PC-3 (cell line): Measurements from ENCODE around the gene AIG1. TPM values are rescaled to one million over a fixed set of nuclear protein-coding genes. Genes with fewer than 3 reads are reported as not detected.
"Not testable (repeated sequence)": the region's sequence is repeated elsewhere in the genome, so short reads cannot be mapped to it uniquely, and the experiment has no call there.

ENCODE experiments used
- ATAC-seq: fragments of 200-7000 bp; cut with Tn5 transposase; 2 replicates; pipeline ENCODE4 v1.9.1; 2020; ENCODE audit warnings: mild to moderate bottlenecking, moderate library complexity
- BruUV-seq: library from RNA; stranded (reverse); fragments of 400-500 nt; replicated peaks from 2 replicates; lab custom pipeline; 2021; lab: Mats Ljungman, UMichigan
- CTCF ChIA-PET: fragments of 300-600 bp; sonication (Branson Sonifier 250); formaldehyde crosslinking; loops from one replicate; lab custom pipeline; 2022; ENCODE audit warnings: antibody characterized with exemption; lab: Charles Lee
- POLR2A ChIA-PET: fragments of 300-600 bp; sonication (Branson Sonifier 250); formaldehyde crosslinking; loops from one replicate; lab custom pipeline; 2022; ENCODE audit warnings: antibody characterized with exemption; ENCODE audit not compliant: unreplicated experiment; lab: Charles Lee
- DNase-seq: peaks from one replicate; pipeline ENCODE4 v3.0.0-alpha.2; 2015
- H2AFZ ChIP-seq: fragments of 300-600 bp; sonication (generic); 2 replicates; pipeline ENCODE4 v1.6.0; 2016; ENCODE audit warnings: antibody characterized with exemption, low read length
- H3F3A ChIP-seq: fragments of 300-600 bp; sonication (generic); one replicate; pipeline ENCODE4 v1.6.0; 2017; ENCODE audit warnings: antibody characterized with exemption, low read length, control low read depth, mild to moderate bottlenecking; ENCODE audit not compliant: unreplicated experiment
- H3K27ac ChIP-seq: fragments of 300-600 bp; sonication (generic); 2 replicates; pipeline ENCODE4 v1.5.1; 2016; ENCODE audit warnings: mild to moderate bottlenecking, low read length
- H3K27me3 ChIP-seq: fragments of 300-600 bp; sonication (generic); 2 replicates; pipeline ENCODE4 v1.6.1; 2016; ENCODE audit warnings: low read length, mixed read lengths
- H3K36me3 ChIP-seq: fragments of 300-600 bp; sonication (generic); 2 replicates; pipeline ENCODE4 v1.6.1; 2016; ENCODE audit warnings: low read depth, mixed run types, low read length, mixed read lengths
- H3K4me1 ChIP-seq: fragments of 300-600 bp; sonication (generic); 2 replicates; pipeline ENCODE4 v1.5.1; 2016; ENCODE audit warnings: low read length; ENCODE audit not compliant: insufficient read depth
- H3K4me2 ChIP-seq: fragments of 300-600 bp; sonication (generic); 2 replicates; pipeline ENCODE4 v1.6.0; 2016; ENCODE audit warnings: low read length
- H3K4me3 ChIP-seq: fragments of 300-600 bp; sonication (generic); 2 replicates; pipeline ENCODE4 v1.5.1; 2016; ENCODE audit warnings: mild to moderate bottlenecking, low read length, mixed read lengths
- H3K79me2 ChIP-seq: fragments of 300-600 bp; sonication (generic); 2 replicates; pipeline ENCODE4 v1.6.1; 2017; ENCODE audit warnings: low read length, mixed read lengths
- H3K9ac ChIP-seq: fragments of 300-600 bp; sonication (generic); 2 replicates; pipeline ENCODE4 v1.6.0; 2016; ENCODE audit warnings: mild to moderate bottlenecking, low read length
- H3K9me2 ChIP-seq: fragments of 300-600 bp; sonication (generic); replicated peaks from 2 replicates; pipeline ENCODE4 v1.6.1; 2016; ENCODE audit warnings: mixed run types, low read length, mixed read lengths
- H3K9me3 ChIP-seq: fragments of 300-600 bp; sonication (generic); 2 replicates; pipeline ENCODE4 v1.6.1; 2016; ENCODE audit warnings: low read length, mixed read lengths
- H4K20me1 ChIP-seq: fragments of 300-600 bp; sonication (generic); 2 replicates; pipeline ENCODE4 v1.6.1; 2016; ENCODE audit warnings: low read length, mixed read lengths
- CTCF ChIP-seq: fragments of 300-600 bp; sonication (generic); conservative IDR thresholded peaks from 2 replicates; pipeline ENCODE4 v1.5.1; 2017; ENCODE audit warnings: antibody characterized with exemption, low read depth, mild to moderate bottlenecking, low read length
- EZH2 ChIP-seq: fragments of 300-600 bp; sonication (generic); IDR thresholded peaks from one replicate; pipeline ENCODE4 v1.6.1; 2017; ENCODE audit warnings: antibody characterized with exemption, mild to moderate bottlenecking, low read length; ENCODE audit not compliant: unreplicated experiment
- EZH2phosphoT487 ChIP-seq: fragments of 300-600 bp; sonication (generic); IDR thresholded peaks from 2 replicates; pipeline ENCODE4 v1.6.1; 2018; ENCODE audit warnings: mild to moderate bottlenecking, antibody characterized with exemption, low read length, borderline replicate concordance
- intact Hi-C: fragments of 100-400 bp; cut with micrococcal nuclease; formaldehyde crosslinking; loops from 2 replicates; pipeline ENCODE4 v1.9.0; 2023
- total RNA-seq: library from RNA; depleted of rRNA; stranded (reverse); fragments of >200 nt; gene quantifications from 2 replicates; pipeline ENCODE4 v1.2.3, GENCODE V29; 2014

AIG1 gene
- total RNA-seq, 1 experiment from 2014 or later: 32.7 TPM

DNA sequence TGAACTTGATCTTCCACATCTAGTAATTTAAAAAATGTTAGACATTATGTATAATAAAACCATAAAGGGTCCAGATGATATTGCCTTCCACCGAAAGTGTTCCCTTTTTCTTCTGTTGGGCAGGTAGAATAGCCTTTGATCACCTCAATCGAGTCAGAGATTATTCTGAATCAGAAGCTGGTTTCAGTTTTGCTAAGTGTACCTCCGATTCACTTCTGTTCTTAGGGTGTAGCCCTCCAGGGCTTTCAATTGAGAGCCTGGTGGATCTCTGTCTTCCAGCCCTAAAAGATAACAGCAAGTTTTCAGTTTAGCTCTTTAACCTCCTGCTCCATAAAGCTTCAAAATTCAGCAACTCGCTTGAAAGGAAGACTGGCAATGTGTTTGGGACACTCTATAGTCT, 21.1 kb upstream of the AIG1 start:
- peaks cover 6% of the 10 kb centered on the region for H3K4me1 ChIP-seq
- ATAC-seq: no peak
- no peak overlapping the region for H3K27ac ChIP-seq
- no peaks in the 10 kb centered on the region for H3K9me2 ChIP-seq
- BruUV-seq: no TSS peak
- H3K9me3 ChIP-seq: no peaks in the 10 kb centered on the region
- intact Hi-C loops: no loop called here
- DNase-seq: no peak
- POLR2A ChIA-PET: no interaction called here
- H2AFZ ChIP-seq: no peak overlapping the region
- H3K27me3 ChIP-seq: no peaks in the 10 kb centered on the region
- CTCF ChIA-PET: no interaction called here
- H3F3A ChIP-seq: no peaks in the 10 kb centered on the region
- no peak overlapping the region for H3K4me3 ChIP-seq
- no peak overlapping the region for H3K4me2 ChIP-seq
- H3K9ac ChIP-seq: no peak overlapping the region
- no peaks in the 10 kb centered on the region for H4K20me1 ChIP-seq
- TF ChIP-seq EZH2 (no peak), CTCF (no peak), EZH2phosphoT487 (no peak)
- no peaks in the 10 kb centered on the region for H3K36me3 ChIP-seq
- H3K79me2 ChIP-seq: no peaks in the 10 kb centered on the region

DNA sequence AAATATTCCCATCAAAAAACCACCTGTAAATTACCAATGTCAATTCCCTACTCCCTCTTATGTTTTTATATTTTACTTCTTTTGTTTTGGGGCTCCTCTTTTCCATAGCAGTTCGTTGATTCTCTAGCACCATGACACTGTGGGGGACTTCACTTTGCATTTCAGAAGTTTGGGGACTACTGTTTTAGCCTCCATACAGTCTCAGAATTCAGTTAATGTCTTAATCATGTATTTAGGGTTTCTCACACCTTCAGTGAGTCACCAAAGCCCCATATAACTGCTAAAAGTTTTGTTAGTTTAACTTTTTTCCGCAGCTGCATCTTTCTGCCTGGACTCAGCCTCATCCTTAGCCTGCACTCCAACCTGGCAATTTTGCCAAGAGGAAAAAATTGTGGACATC, 20.7 kb upstream of the AIG1 start:
- Histone ChIP-seq H3K4me1 (peaks cover 2% of the 10 kb centered on the region; the same call in 1 of the 2 replicates), H2AFZ (no peak overlapping the region), H3K9me3 (no peaks in the 10 kb centered on the region), H3K27ac (no peak overlapping the region), H3K9me2 (no peaks in the 10 kb centered on the region), H3K4me2 (no peak overlapping the region), H3F3A (no peaks in the 10 kb centered on the region), H3K27me3 (no peaks in the 10 kb centered on the region), H3K36me3 (no peaks in the 10 kb centered on the region), H4K20me1 (no peaks in the 10 kb centered on the region), H3K4me3 (no peak overlapping the region), H3K9ac (no peak overlapping the region), H3K79me2 (no peaks in the 10 kb centered on the region)
- no TSS peak for BruUV-seq
- intact Hi-C loops: no loop called here
- no peak for TF ChIP-seq EZH2
- TF ChIP-seq CTCF: no peak
- no peak for TF ChIP-seq EZH2phosphoT487
- DNase-seq: no peak
- ChIA-PET POLR2A (no interaction called here), CTCF (no interaction called here)
- ATAC-seq: no peak

DNA sequence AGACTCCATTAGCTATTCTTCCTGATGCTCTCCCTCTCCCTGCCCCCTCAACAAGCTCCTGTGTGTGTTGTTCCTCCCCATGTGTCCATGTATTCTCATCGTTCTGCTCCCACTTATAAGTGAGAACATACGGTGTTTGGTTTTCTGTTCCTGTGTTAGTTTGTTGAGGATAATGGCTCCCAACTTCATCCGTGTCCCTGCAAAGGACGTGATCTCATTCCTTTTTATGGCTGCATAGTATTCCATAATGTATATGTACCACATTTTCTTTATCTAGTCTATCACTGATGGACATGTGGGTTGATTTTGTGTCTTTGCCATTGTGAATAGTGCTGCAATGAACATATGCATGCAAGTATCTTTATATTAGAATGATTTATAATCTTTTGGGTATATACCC, 16.3 kb upstream of the AIG1 start:
- H3K4me3 ChIP-seq, H2AFZ ChIP-seq, H3K4me1 ChIP-seq, H3K27me3 ChIP-seq, BruUV-seq, H3K9ac ChIP-seq, intact Hi-C loops, ATAC-seq, H3K79me2 ChIP-seq, CTCF ChIA-PET, H3K27ac ChIP-seq, H3K4me2 ChIP-seq, H3K9me3 ChIP-seq, H3F3A ChIP-seq, H3K36me3 ChIP-seq, H4K20me1 ChIP-seq, POLR2A ChIA-PET, DNase-seq, H3K9me2 ChIP-seq: not testable (repeated sequence)
